A549 (cell line): Measurements from ENCODE around the gene CAMKMT. TPM values are rescaled to one million over a fixed set of nuclear protein-coding genes. Genes with fewer than 3 reads are reported as not detected.
A peak's percentile ranks its signal among the peaks of the same experiment; 100 is the strongest.

Experiments used
- ATAC-seq, 2 experiments: fragments of 200-7000 bp in 1 of 2; fragments of >200 bp in 1 of 2; cut with Nextera tagmentation in 1 of 2; cut with Tn5 transposase in 1 of 2; 3 replicates each; pipeline versions ENCODE4 v1.8.0 to v1.9.1; 2018 to 2020; ENCODE audit warnings: mild to moderate bottlenecking in 1 of 2, moderate library complexity in 1 of 2
- CTCF ChIA-PET: fragments of 300-600 bp; sonication (Branson Sonifier 250); formaldehyde crosslinking; extraction: SDS; loops from one replicate; lab custom pipeline; 2021; ENCODE audit warnings: antibody characterized with exemption, inconsistent platforms; lab: Yijun Ruan, JAX
- POLR2A ChIA-PET: fragments of 350-600 bp; formaldehyde crosslinking; extraction: SDS; loops from one replicate; lab custom pipeline; 2021; ENCODE audit warnings: antibody characterized with exemption, inconsistent platforms; lab: Yijun Ruan, JAX
- DNase-seq, 2 experiments: peaks; one replicate each; pipeline versions ENCODE4 v3.0.0 to v3.0.0-alpha.2; 2011 to 2016; ENCODE audit warnings: low read depth in 1 of 2, low spot score in 1 of 2
- FAIRE-seq: peaks from 2 replicates; lab custom pipeline; 2011; peaks lifted over from hg19 to GRCh38; lab: Jason Lieb, UNC
- H3K27ac ChIP-seq, 2 experiments: fragments of >200 bp; sonication (Bioruptor Twin); formaldehyde crosslinking; 3 replicates each; pipeline ENCODE4 v1.5.1; 2016 to 2017
- H3K4me1 ChIP-seq: fragments of >200 bp; sonication (Bioruptor Twin); formaldehyde crosslinking; 3 replicates; pipeline ENCODE4 v1.6.1; 2016
- H3K4me2 ChIP-seq: fragments of >200 bp; sonication (Bioruptor Twin); formaldehyde crosslinking; 3 replicates; pipeline ENCODE4 v1.6.1; 2016
- H3K4me3 ChIP-seq: fragments of >200 bp; sonication (Bioruptor Twin); formaldehyde crosslinking; 3 replicates; pipeline ENCODE4 v1.5.1; 2016
- H3K9me3 ChIP-seq: fragments of >200 bp; sonication (Bioruptor Twin); formaldehyde crosslinking; 3 replicates; pipeline ENCODE4 v1.6.1; 2016
- BHLHE40 ChIP-seq: IDR thresholded peaks from 2 replicates; pipeline ENCODE4 v1.6.1; 2012; ENCODE audit warnings: low read depth, low read length, inconsistent platforms
- CHD2 ChIP-seq: fragments of 150-350 bp; IDR thresholded peaks from 2 replicates; pipeline ENCODE4 v1.6.1; 2014; ENCODE audit warnings: low read length; ENCODE audit not compliant: partially characterized antibody
- CHD4 ChIP-seq: fragments of 200-600 bp; sonication (generic); IDR thresholded peaks from 2 replicates; pipeline ENCODE4 v1.6.1; 2016; ENCODE audit warnings: antibody characterized with exemption, mild to moderate bottlenecking, borderline replicate concordance
- ESRRA ChIP-seq: fragments of 150-350 bp; IDR thresholded peaks from 2 replicates; pipeline ENCODE4 v1.6.1; 2014; ENCODE audit warnings: mild to moderate bottlenecking, low read length, borderline replicate concordance
- FOSB ChIP-seq: fragments of 250-450 bp; sonication (Bioruptor Pico); IDR thresholded peaks from 2 replicates; pipeline ENCODE4 v1.5.0; 2020; ENCODE audit warnings: mild to moderate bottlenecking, moderate library complexity
- FOSL2 ChIP-seq, 2 experiments: fragments of 450-650 bp in 1 of 2; fragments of >200 bp in 1 of 2; sonication (Bioruptor Twin) in 1 of 2; formaldehyde crosslinking; IDR thresholded peaks; 2 replicates each; pipeline versions ENCODE4 v1.5.0 to v1.6.1; 2016 to 2020; ENCODE audit warnings: mild to moderate bottlenecking in 1 of 2, moderate library complexity in 1 of 2
- HDAC2 ChIP-seq: fragments of 200-600 bp; sonication (generic); IDR thresholded peaks from 2 replicates; pipeline ENCODE4 v1.6.1; 2016
- HOXB13 ChIP-seq: fragments of 250-450 bp; sonication (Bioruptor Pico); IDR thresholded peaks from 2 replicates; pipeline ENCODE4 v1.5.0; 2020; ENCODE audit warnings: low read depth, mild to moderate bottlenecking, moderate library complexity
- HOXB5 ChIP-seq: fragments of 250-450 bp; sonication (Bioruptor Pico); IDR thresholded peaks from 2 replicates; pipeline ENCODE4 v1.5.0; 2020; ENCODE audit warnings: mild to moderate bottlenecking, moderate library complexity
- JUNB ChIP-seq: fragments of >200 bp; sonication (Bioruptor Twin); formaldehyde crosslinking; IDR thresholded peaks from 2 replicates; pipeline ENCODE4 v1.6.1; 2016
- MAFK ChIP-seq: fragments of 450-650 bp; IDR thresholded peaks from 2 replicates; pipeline ENCODE4 v1.6.1; 2014; ENCODE audit not compliant: partially characterized antibody
- MYC ChIP-seq: IDR thresholded peaks from 2 replicates; pipeline ENCODE4 v1.6.1; 2012; ENCODE audit warnings: mild to moderate bottlenecking, inconsistent platforms, low read length, improper control_type of control experiment, borderline replicate concordance
- NFE2L2 ChIP-seq: fragments of 150-350 bp; conservative IDR thresholded peaks from 2 replicates; pipeline ENCODE4 v1.6.1; 2014; ENCODE audit warnings: low read length
- NPAS2 ChIP-seq: fragments of 250-450 bp; sonication (Bioruptor Pico); IDR thresholded peaks from 2 replicates; pipeline ENCODE4 v1.8.0; 2022; ENCODE audit warnings: mild to moderate bottlenecking, moderate library complexity, borderline replicate concordance
- NR3C1 ChIP-seq: fragments of >200 bp; sonication (Bioruptor Twin); formaldehyde crosslinking; IDR thresholded peaks from 3 replicates; pipeline ENCODE4 v1.6.1; 2017
- RAD21 ChIP-seq, 2 experiments: fragments of >200 bp in 1 of 2; sonication (Bioruptor Twin) in 1 of 2; formaldehyde crosslinking in 1 of 2; IDR thresholded peaks in 1 of 2; conservative IDR thresholded peaks in 1 of 2; 2 replicates in 1 of 2; 3 replicates in 1 of 2; pipeline ENCODE4 v1.6.1; 2012 to 2018; ENCODE audit warnings: inconsistent platforms in 1 of 2
- RCOR1 ChIP-seq: fragments of 150-350 bp; IDR thresholded peaks from 2 replicates; pipeline ENCODE4 v1.6.1; 2014; ENCODE audit warnings: antibody characterized with exemption, low read length, low read depth
- REST ChIP-seq: fragments of 200-600 bp; sonication (generic); IDR thresholded peaks from 2 replicates; pipeline ENCODE4 v1.6.1; 2016; ENCODE audit warnings: antibody characterized with exemption, mild to moderate bottlenecking, moderate library complexity
- SREBF2 ChIP-seq: fragments of 450-650 bp; IDR thresholded peaks from 2 replicates; pipeline ENCODE4 v1.6.1; 2014; ENCODE audit warnings: mild to moderate bottlenecking, moderate library complexity
- ZNF302 ChIP-seq: fragments of 250-450 bp; sonication (Bioruptor Pico); IDR thresholded peaks from 2 replicates; pipeline ENCODE4 v1.9.0; 2021; ENCODE audit warnings: inconsistent platforms, mild to moderate bottlenecking, moderate library complexity
- WGBS: methylation state at CpG from one replicate; pipeline ENCODE4 v1.1.6; 2017; ENCODE audit errors: missing lambda C conversion rate; 5-methylcytosine and 5-hydroxymethylcytosine counted together
- polyA plus RNA-seq, 4 experiments: library from polyadenylated mRNA; depleted of rRNA in 3 of 4; stranded (reverse); fragments of >200 nt; fragmentation: RNase III in 1 of 4; extraction: RNeasy Plus Mini Kit Qiagen cat#74134 plus additional on column Dnase treatment in 1 of 4; gene quantifications; 2 replicates in 3 of 4; 3 replicates in 1 of 4; pipeline ENCODE4 v1.2.3, GENCODE V29; 2011 to 2017

The CAMKMT gene
- polyA plus RNA-seq, 2 of the 4 experiments (the other 2 are of a cell fraction) = 6.5 to 15.7 TPM

DNA sequence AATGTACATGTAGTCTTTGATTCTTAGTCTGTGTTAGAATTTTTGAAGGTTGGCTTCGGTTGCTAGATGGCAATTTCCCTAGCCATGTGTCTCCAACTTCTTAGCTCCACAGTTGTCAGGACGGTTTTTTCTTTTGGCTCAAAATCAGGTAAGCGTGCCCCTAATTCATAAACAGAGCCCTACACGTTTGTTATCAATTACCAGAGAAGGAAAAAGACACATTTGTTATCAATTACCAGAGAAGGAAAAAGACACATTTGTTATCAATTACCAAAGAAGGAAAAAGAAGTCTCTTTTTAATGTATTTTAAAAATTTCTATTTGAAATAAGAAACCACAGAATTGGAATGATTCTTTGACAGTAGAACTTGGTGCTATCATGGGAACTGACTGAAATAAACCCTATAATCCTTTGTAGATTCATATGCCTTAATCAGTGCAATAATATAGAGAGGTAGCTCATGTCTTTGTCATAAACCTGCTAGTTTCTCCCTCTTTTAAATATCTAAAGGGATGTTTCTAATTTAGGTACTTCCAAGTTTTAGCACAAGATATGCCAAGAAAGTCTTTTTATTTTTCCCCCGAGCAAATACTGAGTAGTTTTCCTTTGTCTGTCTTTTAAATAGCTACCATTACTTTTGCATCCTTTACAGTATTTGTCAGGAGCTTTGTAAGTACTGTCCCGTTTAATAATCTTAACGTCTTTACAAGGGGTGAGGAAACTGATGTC is 35.9 kb downstream of the CAMKMT start:
- no peak for DNase-seq
- ATAC-seq = no peak
- no peak for FAIRE-seq
- Histone ChIP-seq H3K27ac (no peak overlapping the region), H3K4me1 (no peaks in the 10 kb centered on the region), H3K4me3 (no peak overlapping the region)
- ChIA-PET CTCF (interaction anchor here (1.1 to 13.1 kb wide), 5 partner anchors 9 to 561 kb away, joined by 3 to 184 read pairs (median 4); no protein-coding TSS in a partner anchor), POLR2A (no interaction called here)
- WGBS = 66% methylated on average over 7 of the region's 7 CpGs
- no peak for TF ChIP-seq HOXB13 (CRISPR knock-in tag)
- TF ChIP-seq, all 56 proteins: peak for 0
- H3K4me2 ChIP-seq = no peak overlapping the region
- no peaks in the 10 kb centered on the region for H3K9me3 ChIP-seq

DNA sequence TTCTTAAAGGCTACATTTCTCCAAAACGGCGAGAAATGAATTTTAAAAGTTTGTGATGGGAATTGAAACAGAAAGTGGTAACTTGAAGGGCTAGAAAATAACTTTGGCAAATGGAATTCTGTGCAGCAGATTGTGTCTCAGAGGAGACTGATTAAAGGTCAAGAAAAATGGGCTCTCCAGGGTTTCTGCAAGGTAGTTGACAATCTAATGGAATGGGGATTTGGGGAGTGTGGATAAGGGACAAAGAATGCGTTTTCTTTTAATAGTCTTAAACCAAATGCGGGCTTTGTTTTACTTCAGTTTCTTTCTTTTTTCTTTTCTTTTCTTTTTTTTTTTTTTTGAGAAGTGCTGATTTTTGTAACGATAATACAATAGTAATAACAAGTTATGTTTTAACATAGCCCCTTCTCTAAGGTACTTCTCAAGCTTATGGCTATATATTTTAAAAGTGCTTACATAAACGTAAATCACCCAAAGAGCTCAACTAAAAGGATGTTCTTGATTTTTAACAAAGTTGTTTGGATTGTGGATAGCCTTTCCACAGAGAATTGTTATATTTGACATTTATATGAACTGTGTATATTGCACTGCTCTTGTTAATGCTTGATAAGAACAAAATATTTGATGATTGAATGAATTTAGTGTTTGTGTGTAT is 36.6 kb downstream of the CAMKMT start:
- ATAC-seq (no peak), FAIRE-seq (no peak), DNase-seq (no peak)
- 88% methylated on average over 6 of the region's 6 CpGs for WGBS
- CTCF ChIA-PET = interaction anchor here (0.6 to 13.1 kb wide), 5 partner anchors 12 to 560 kb away, joined by 3 to 184 read pairs (median 3); no protein-coding TSS in a partner anchor
- POLR2A ChIA-PET = no interaction called here
- H3K27ac ChIP-seq = no peak overlapping the region
- no peaks in the 10 kb centered on the region for H3K4me1 ChIP-seq
- no peak overlapping the region for H3K4me3 ChIP-seq
- no peak overlapping the region for H3K4me2 ChIP-seq
- no peaks in the 10 kb centered on the region for H3K9me3 ChIP-seq
- TF ChIP-seq MAFK (peak; percentile 74), RCOR1 (no peak), HOXB5 (CRISPR knock-in tag) (no peak), CHD2 (no peak), REST (no peak), ESRRA (no peak), BHLHE40 (no peak)

- no peaks in the 10 kb centered on the region for H3K9me3 ChIP-seq
- no peak overlapping the region for H3K27ac ChIP-seq
- POLR2A ChIA-PET = no interaction called here
- FAIRE-seq (no peak), DNase-seq (no peak), ATAC-seq (no peak)
- H3K4me3 ChIP-seq = no peak overlapping the region
- no peak overlapping the region for H3K4me2 ChIP-seq
- CTCF ChIA-PET = interaction anchor here (0.6 to 0.9 kb wide), 2 partner anchors 59 to 91 kb away, joined by 3 to 4 read pairs; no protein-coding TSS in a partner anchor
- WGBS = 96% methylated on average over 1 of the region's 1 CpG
- TF ChIP-seq MAFK (no peak), HDAC2 (no peak), NFE2L2 (no peak), ZNF302 (CRISPR knock-in tag) (no peak), MYC (no peak), NPAS2 (no peak), RCOR1 (no peak), NR3C1 (no peak), FOSB (CRISPR knock-in tag) (no peak), SREBF2 (no peak), RAD21 (conservative IDR thresholded peaks at IDR 0.05 in 1 of 2, IDR thresholded peaks at IDR 0.05 in 1 of 2) (no peak), CHD4 (no peak), FOSL2 (IDR thresholded peaks at IDR 0.05) (no peak), FOSL2 (CRISPR knock-in tag; IDR thresholded peaks at IDR 0.05) (no peak), JUNB (no peak)
- H3K4me1 ChIP-seq = no peaks in the 10 kb centered on the region
Observed at GRCh38 chr2:44420725-44421124, 59.0 kb downstream of the CAMKMT start.
